Measurements from ENCODE around the gene RPRD1B.

The RPRD1B gene

GRCh38 chr20:37988306-37988954 is 45.1 kb upstream of the RPRD1B start:
- H3K4me3 ChIP-seq (ENCODE audit: low read depth, low read length), result no peak overlapping the region
- TF ChIP-seq CTCF (IDR thresholded peaks at IDR 0.05; ENCODE audit: low read depth, low read length), result no peak

GRCh38 chr20:37989601-37990295 is 43.8 kb upstream of the RPRD1B start:
- TF ChIP-seq CTCF (IDR thresholded peaks at IDR 0.05; ENCODE audit: low read depth, low read length), result no peak
- no peak overlapping the region for H3K4me3 ChIP-seq (ENCODE audit: low read depth, low read length)

- no peak overlapping the region for H3K4me3 ChIP-seq (ENCODE audit: low read depth, low read length)
- no peak for TF ChIP-seq CTCF (IDR thresholded peaks at IDR 0.05; ENCODE audit: low read depth, low read length)
Measured at GRCh38 chr20:37990571-37991151, 42.9 kb upstream of the RPRD1B start.

GRCh38 chr20:37991157-37991866 is 42.2 kb upstream of the RPRD1B start:
- TF ChIP-seq CTCF (IDR thresholded peaks at IDR 0.05; ENCODE audit: low read depth, low read length), result no peak
- H3K4me3 ChIP-seq (ENCODE audit: low read depth, low read length), result no peak overlapping the region

- no peak overlapping the region for H3K4me3 ChIP-seq (ENCODE audit: low read depth, low read length)
- TF ChIP-seq CTCF (IDR thresholded peaks at IDR 0.05; ENCODE audit: low read depth, low read length), result no peak
Measured at GRCh38 chr20:37991908-37992307, 41.6 kb upstream of the RPRD1B start.

- no peak for TF ChIP-seq CTCF (IDR thresholded peaks at IDR 0.05; ENCODE audit: low read depth, low read length)
- H3K4me3 ChIP-seq (ENCODE audit: low read depth, low read length), result no peak overlapping the region
Measured at GRCh38 chr20:37992802-37993409, 40.6 kb upstream of the RPRD1B start.
